ENCODE results near the gene OR8K3.

OR8K3 gene

DNA sequence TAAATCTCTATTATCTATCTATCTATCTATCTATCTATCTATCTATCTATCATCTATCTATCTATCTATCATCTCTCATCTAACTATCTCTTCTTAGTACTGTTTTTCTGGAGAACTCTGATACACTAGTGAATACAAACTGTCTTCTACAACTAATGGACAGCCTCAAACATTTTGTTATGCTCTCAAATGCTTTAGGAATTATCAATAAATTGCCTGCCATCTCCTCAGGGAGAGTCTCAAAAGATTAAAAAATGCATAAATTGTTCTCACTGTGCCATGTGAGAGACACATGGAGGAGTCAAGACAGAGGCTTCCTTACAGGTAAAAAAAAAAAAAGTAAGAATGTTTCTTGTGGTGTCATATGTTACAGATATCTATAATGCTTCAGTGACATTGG is at the start of gene OR8K3:
OR8K3 (plus strand) TSS at position 301 of the 400 bp plus-strand sequence. CDS start 3,163 bp downstream, outside the sequence.
- TF ChIP-seq MYC (IDR thresholded peaks at IDR 0.05; ENCODE audit: low read depth, low read length), result no peak
- no peak for TF ChIP-seq POLR2A (IDR thresholded peaks at IDR 0.05; ENCODE audit: extremely low read depth, insufficient read length)
- no peak for TF ChIP-seq CTCF (IDR thresholded peaks at IDR 0.05; ENCODE audit: low read depth, low read length)
- TF ChIP-seq, protein P1, sequence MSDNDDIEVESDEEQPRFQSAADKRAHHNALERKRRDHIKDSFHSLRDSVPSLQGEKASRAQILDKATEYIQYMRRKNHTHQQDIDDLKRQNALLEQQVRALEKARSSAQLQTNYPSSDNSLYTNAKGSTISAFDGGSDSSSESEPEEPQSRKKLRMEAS (IDR thresholded peaks at IDR 0.05; ENCODE audit: low read depth, low read length), result no peak
- H3K4me3 ChIP-seq (ENCODE audit: low read depth, low read length), result no peak within 1 kb of the TSS
- no peak for DNase-seq (ENCODE audit: low read depth)

DNA sequence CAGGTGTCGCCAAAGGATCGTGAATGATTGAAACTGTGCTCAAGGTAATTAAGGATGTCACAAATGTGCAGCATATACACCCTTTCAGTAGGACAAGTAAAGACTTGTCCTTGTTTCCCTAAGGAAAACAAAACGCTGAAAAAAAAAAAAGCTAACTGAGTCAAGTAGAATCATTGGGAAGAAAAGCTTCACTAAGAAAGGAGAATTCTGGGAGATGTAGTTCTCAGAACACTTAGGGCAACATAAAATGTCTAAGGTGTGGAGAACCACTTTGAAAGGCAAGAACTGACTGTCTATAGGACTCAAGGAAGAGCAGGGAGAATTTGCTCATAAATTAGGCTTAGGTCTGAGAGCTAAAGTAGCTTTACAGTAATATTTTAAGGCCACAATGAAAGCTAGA is 43.9 kb upstream of the OR8K3 start:
- no peak for DNase-seq (ENCODE audit: low read depth)
- no peak for TF ChIP-seq CTCF (IDR thresholded peaks at IDR 0.05; ENCODE audit: low read depth, low read length)
- no peak for TF ChIP-seq MYC (IDR thresholded peaks at IDR 0.05; ENCODE audit: low read depth, low read length)
- TF ChIP-seq, protein P1 (IDR thresholded peaks at IDR 0.05; ENCODE audit: low read depth, low read length), result no peak
- TF ChIP-seq POLR2A (IDR thresholded peaks at IDR 0.05; ENCODE audit: extremely low read depth, insufficient read length), result no peak
- no peak overlapping the region for H3K4me3 ChIP-seq (ENCODE audit: low read depth, low read length)

DNA sequence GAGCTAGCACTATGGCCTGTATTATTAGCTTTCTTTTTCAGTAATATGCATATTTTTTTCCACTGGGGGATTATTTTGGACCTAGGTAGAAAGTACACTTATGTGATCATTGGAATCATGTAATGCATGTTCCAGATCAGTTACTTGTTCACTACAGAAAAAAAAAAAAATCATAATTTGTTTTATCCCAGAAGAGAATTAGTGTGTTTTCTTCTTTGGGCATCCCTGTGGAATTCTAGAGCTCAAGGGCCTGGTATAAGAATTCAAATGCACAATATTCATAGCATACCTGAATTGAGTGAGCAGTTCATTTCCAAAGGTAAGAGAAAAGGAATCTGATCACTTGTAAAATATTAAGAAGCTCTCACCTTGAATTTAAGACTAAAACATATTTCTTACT is 41.1 kb upstream of the OR8K3 start, which contains the start of gene OR5T1:
OR5T1 (plus strand) TSS at position 301 of the 400 bp plus-strand sequence. CDS start 1,485 bp downstream, outside the sequence.
- DNase-seq (ENCODE audit: low read depth), result no peak
- no peak within 1 kb of the TSS for H3K4me3 ChIP-seq (ENCODE audit: low read depth, low read length)

DNA sequence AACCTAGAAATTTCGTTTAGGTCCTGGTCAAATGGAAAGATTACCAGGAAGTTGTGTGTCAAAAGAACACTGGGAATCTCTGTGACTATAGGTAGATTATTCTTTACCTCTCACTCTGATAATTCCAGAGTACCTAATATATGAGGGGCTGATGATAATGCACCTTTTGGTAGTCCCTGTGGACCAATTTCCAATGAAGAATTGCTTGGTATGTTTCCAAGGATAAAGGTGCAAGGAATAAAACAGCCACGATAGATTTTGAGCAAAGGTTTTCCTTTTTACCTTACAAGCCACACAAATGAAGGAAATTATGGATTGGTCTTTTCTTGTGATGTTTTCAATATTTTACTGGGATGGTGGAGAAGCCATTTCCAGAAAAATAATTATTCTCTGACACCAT is 22.8 kb upstream of the OR8K3 start, which contains the start of gene OR8H1:
OR8H1 (minus strand) TSS at position 101 of the 400 bp plus-strand sequence. CDS start 1,192 bp downstream, outside the sequence.
- no peak within 1 kb of the TSS for H3K4me3 ChIP-seq (ENCODE audit: low read depth, low read length)
- TF ChIP-seq POLR2A (IDR thresholded peaks at IDR 0.05; ENCODE audit: extremely low read depth, insufficient read length), result no peak
- no peak for TF ChIP-seq CTCF (IDR thresholded peaks at IDR 0.05; ENCODE audit: low read depth, low read length)
- no peak for TF ChIP-seq MYC (IDR thresholded peaks at IDR 0.05; ENCODE audit: low read depth, low read length)
- TF ChIP-seq, protein P1 (IDR thresholded peaks at IDR 0.05; ENCODE audit: low read depth, low read length), result no peak
- no peak for DNase-seq (ENCODE audit: low read depth)

More for the DNA sequence above, 41.1 kb upstream of the OR8K3 start, which contains the start of gene OR5T1:
- TF ChIP-seq, protein P1 (IDR thresholded peaks at IDR 0.05; ENCODE audit: low read depth, low read length), result no peak
- TF ChIP-seq CTCF (IDR thresholded peaks at IDR 0.05; ENCODE audit: low read depth, low read length) (no peak), MYC (IDR thresholded peaks at IDR 0.05; ENCODE audit: low read depth, low read length) (no peak), POLR2A (IDR thresholded peaks at IDR 0.05; ENCODE audit: extremely low read depth, insufficient read length) (no peak)

DNA sequence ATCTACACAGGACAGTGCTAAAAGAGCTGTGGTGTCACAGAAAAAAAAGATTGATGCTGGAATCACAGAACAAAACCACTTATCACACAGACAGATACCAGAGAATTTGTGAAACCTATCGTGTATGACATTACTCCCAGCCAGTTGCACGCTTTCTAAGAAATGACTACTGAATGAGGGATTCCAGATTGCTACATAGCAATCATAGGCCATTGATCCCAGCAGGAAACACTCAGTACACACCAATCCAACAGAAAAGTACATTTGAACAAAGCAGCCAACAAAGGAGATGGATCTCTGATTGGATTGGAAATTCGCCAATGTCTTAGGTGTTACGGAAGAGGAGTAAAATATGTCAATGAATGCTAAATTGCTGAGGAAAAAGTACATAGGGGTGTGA is 18.0 kb upstream of the OR8K3 start:
- DNase-seq (ENCODE audit: low read depth), result no peak
- TF ChIP-seq CTCF (IDR thresholded peaks at IDR 0.05; ENCODE audit: low read depth, low read length), result no peak
- TF ChIP-seq POLR2A (IDR thresholded peaks at IDR 0.05; ENCODE audit: extremely low read depth, insufficient read length), result no peak
- TF ChIP-seq, protein P1 (IDR thresholded peaks at IDR 0.05; ENCODE audit: low read depth, low read length), result no peak
- TF ChIP-seq MYC (IDR thresholded peaks at IDR 0.05; ENCODE audit: low read depth, low read length), result no peak

More for the DNA sequence above, 18.0 kb upstream of the OR8K3 start:
- H3K4me3 ChIP-seq (ENCODE audit: low read depth, low read length), result no peak overlapping the region
